PC-9 (cell line): ENCODE measurements around the gene TGFBR3.

Source experiments
- CTCF ChIP-seq: fragments of 200-600 bp; sonication (generic); conservative IDR thresholded peaks from 2 replicates; pipeline ENCODE4 v1.6.1; 2017; ENCODE audit warnings: mixed run types, antibody characterized with exemption, mild to moderate bottlenecking, moderate library complexity
- EZH2 ChIP-seq: fragments of 200-600 bp; sonication (generic); IDR thresholded peaks from 2 replicates; pipeline ENCODE4 v1.8.0; 2017; ENCODE audit warnings: antibody characterized with exemption, low read depth

GRCh38 chr1:91731815-91732214 is 154.1 kb downstream of the TGFBR3 start:
- TF ChIP-seq CTCF, result no peak
- TF ChIP-seq EZH2, result no peak
